Loucy (cell line): Measurements from ENCODE around the gene CHN2.

Experiments used
- H2AFZ ChIP-seq: fragments of 200-600 bp; sonication (generic); 2 replicates; pipeline ENCODE4 v1.6.0; 2016; ENCODE audit warnings: antibody characterized with exemption, mild to moderate bottlenecking, low read length, moderate library complexity
- H3F3A ChIP-seq: fragments of 200-600 bp; 2 replicates; pipeline ENCODE4 v1.6.0; 2016; ENCODE audit warnings: antibody characterized with exemption, low read depth, mild to moderate bottlenecking
- H3K27me3 ChIP-seq: fragments of 200-600 bp; sonication (generic); 2 replicates; pipeline ENCODE4 v1.6.1; 2014; ENCODE audit warnings: low read length, mild to moderate bottlenecking; ENCODE audit not compliant: insufficient read depth, poor library complexity, severe bottlenecking
- H3K36me3 ChIP-seq: fragments of 200-600 bp; sonication (generic); 2 replicates; pipeline ENCODE4 v1.6.1; 2016; ENCODE audit warnings: low read length; ENCODE audit not compliant: insufficient read depth
- H3K4me1 ChIP-seq: fragments of 200-600 bp; sonication (generic); 2 replicates; pipeline ENCODE4 v1.5.1; 2014; ENCODE audit warnings: low read length, mild to moderate bottlenecking; ENCODE audit not compliant: insufficient read depth, poor library complexity, severe bottlenecking
- H3K4me2 ChIP-seq: fragments of 200-600 bp; sonication (generic); 2 replicates; pipeline ENCODE4 v1.6.0; 2014; ENCODE audit warnings: antibody characterized with exemption, low read length, low read depth, mild to moderate bottlenecking; ENCODE audit not compliant: poor library complexity, severe bottlenecking
- H3K4me3 ChIP-seq: fragments of 200-600 bp; sonication (generic); 2 replicates; pipeline ENCODE4 v1.5.1; 2014; ENCODE audit warnings: low read length, mild to moderate bottlenecking, mixed read lengths; ENCODE audit not compliant: poor library complexity, severe bottlenecking
- H3K79me2 ChIP-seq: fragments of 200-600 bp; sonication (generic); 2 replicates; pipeline ENCODE4 v1.6.1; 2014; ENCODE audit warnings: low read length; ENCODE audit not compliant: insufficient read depth
- H3K9ac ChIP-seq: fragments of 200-600 bp; sonication (generic); 2 replicates; pipeline ENCODE4 v1.6.0; 2014; ENCODE audit warnings: mild to moderate bottlenecking, low read depth, low read length, moderate library complexity; ENCODE audit not compliant: poor library complexity, severe bottlenecking
- H3K9me2 ChIP-seq: fragments of 200-600 bp; sonication (generic); replicated peaks from 2 replicates; pipeline ENCODE4 v1.6.1; 2016; ENCODE audit warnings: low read depth, low read length, mixed read lengths
- H3K9me3 ChIP-seq: fragments of 200-600 bp; sonication (generic); 2 replicates; pipeline ENCODE4 v1.6.1; 2014; ENCODE audit warnings: mild to moderate bottlenecking, antibody characterized with exemption, low read length, low read depth; ENCODE audit not compliant: insufficient read depth
- H4K20me1 ChIP-seq: fragments of 200-600 bp; sonication (generic); 2 replicates; pipeline ENCODE4 v1.6.0; 2014; ENCODE audit warnings: antibody characterized with exemption, low read length, mild to moderate bottlenecking; ENCODE audit not compliant: insufficient read depth, poor library complexity, severe bottlenecking
- EZH2phosphoT487 ChIP-seq: fragments of 200-600 bp; IDR thresholded peaks from 2 replicates; pipeline ENCODE4 v1.6.1; 2018; ENCODE audit warnings: antibody characterized with exemption, mild to moderate bottlenecking, moderate library complexity, borderline replicate concordance
- TF ChIP-seq, protein P1 (sequence below): fragments of 200-600 bp; sonication (generic); conservative IDR thresholded peaks from 2 replicates; pipeline ENCODE4 v1.5.1; 2014; ENCODE audit warnings: mild to moderate bottlenecking, antibody characterized with exemption, low read length

CHN2 gene

DNA sequence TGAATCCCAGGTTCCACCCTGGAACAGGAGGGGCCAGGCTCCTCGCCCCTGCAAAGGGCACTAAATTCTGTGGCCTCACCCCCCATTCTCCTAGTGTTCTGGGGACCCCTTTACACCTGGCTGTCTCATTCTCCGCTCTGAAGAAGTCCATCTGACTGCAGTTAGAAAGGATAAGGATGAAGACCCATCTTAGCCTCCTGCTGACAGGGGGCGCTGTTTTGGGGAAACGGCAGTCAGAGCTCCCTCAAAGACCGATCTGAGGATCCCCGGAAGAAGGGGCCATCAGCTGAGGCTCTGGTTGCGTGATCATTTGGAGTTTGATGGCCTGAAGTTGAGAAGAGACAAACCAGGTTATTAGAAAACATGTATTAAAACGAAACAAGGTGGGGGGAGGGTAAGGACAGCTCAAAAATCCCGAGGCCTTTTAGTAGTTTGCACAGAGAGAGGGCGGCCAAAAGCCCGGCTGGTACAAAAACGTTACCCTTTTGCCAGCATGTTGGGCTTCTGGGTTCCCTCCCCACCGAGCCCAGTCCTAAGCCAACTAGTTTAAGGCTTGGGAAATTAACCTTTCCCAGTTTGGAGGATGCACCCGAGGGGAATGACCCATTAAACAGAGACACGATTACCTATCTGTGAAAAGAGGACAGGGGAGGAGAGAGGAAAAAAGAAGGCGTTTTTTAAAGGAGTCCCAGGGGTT, 102.8 kb downstream of the CHN2 start:
- H3K27me3 ChIP-seq, result no peaks in the 10 kb centered on the region
- no peaks in the 10 kb centered on the region for H3K79me2 ChIP-seq
- H3K9me3 ChIP-seq, result no peaks in the 10 kb centered on the region
- no peaks in the 10 kb centered on the region for H4K20me1 ChIP-seq
- no peaks in the 10 kb centered on the region for H3K9me2 ChIP-seq
- H3K4me1 ChIP-seq, result peaks cover 3% of the 10 kb centered on the region
- no peaks in the 10 kb centered on the region for H3F3A ChIP-seq
- H3K9ac ChIP-seq, result no peak overlapping the region
- H3K4me2 ChIP-seq, result no peak overlapping the region
- no peaks in the 10 kb centered on the region for H3K36me3 ChIP-seq
- H3K4me3 ChIP-seq, result no peak overlapping the region
- TF ChIP-seq, protein P1, sequence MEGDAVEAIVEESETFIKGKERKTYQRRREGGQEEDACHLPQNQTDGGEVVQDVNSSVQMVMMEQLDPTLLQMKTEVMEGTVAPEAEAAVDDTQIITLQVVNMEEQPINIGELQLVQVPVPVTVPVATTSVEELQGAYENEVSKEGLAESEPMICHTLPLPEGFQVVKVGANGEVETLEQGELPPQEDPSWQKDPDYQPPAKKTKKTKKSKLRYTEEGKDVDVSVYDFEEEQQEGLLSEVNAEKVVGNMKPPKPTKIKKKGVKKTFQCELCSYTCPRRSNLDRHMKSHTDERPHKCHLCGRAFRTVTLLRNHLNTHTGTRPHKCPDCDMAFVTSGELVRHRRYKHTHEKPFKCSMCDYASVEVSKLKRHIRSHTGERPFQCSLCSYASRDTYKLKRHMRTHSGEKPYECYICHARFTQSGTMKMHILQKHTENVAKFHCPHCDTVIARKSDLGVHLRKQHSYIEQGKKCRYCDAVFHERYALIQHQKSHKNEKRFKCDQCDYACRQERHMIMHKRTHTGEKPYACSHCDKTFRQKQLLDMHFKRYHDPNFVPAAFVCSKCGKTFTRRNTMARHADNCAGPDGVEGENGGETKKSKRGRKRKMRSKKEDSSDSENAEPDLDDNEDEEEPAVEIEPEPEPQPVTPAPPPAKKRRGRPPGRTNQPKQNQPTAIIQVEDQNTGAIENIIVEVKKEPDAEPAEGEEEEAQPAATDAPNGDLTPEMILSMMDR, result peak; percentile 60
- no peak for TF ChIP-seq EZH2phosphoT487
- H2AFZ ChIP-seq, result no peak overlapping the region

- peaks cover 3% of the 10 kb centered on the region for H3K4me1 ChIP-seq
- no peak overlapping the region for H2AFZ ChIP-seq
- no peaks in the 10 kb centered on the region for H3K9me2 ChIP-seq
- H3K9me3 ChIP-seq, result no peaks in the 10 kb centered on the region
- TF ChIP-seq, protein P1, result no peak
- H3K36me3 ChIP-seq, result no peaks in the 10 kb centered on the region
- H3K4me3 ChIP-seq, result no peak overlapping the region
- no peak overlapping the region for H3K9ac ChIP-seq
- H3K27me3 ChIP-seq, result no peaks in the 10 kb centered on the region
- H4K20me1 ChIP-seq, result no peaks in the 10 kb centered on the region
- no peaks in the 10 kb centered on the region for H3K79me2 ChIP-seq
- no peaks in the 10 kb centered on the region for H3F3A ChIP-seq
- H3K4me2 ChIP-seq, result no peak overlapping the region
Measured at GRCh38 chr7:29299086-29299485, 104.5 kb downstream of the CHN2 start.

DNA sequence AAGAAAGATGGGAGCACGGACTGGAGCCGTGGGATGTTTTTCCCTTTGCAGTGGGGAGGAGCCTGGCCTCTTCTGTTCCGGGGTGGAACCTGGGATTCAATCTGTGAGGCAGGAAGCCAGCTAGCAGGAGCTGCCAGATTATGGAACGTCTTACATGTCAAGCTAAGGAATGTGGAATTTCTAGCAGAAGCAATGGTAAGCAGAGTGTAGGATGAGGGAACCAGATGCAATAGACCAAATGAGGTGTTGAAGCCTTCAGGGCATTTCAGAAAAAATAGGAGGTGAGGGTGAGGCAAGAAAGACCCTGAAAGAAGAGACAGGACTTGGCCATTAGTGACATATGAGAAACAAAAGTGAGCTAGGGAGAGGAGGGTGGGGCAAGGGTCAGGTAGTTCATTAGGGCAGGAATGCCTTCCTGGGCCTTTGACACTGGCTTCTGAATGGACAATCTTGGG, 105.5 kb downstream of the CHN2 start:
- no peaks in the 10 kb centered on the region for H3K27me3 ChIP-seq
- no peak overlapping the region for H3K4me3 ChIP-seq
- H3K9me3 ChIP-seq, result no peaks in the 10 kb centered on the region
- H4K20me1 ChIP-seq, result no peaks in the 10 kb centered on the region
- H2AFZ ChIP-seq, result no peak overlapping the region
- peaks cover 3% of the 10 kb centered on the region for H3K4me1 ChIP-seq
- H3K9me2 ChIP-seq, result no peaks in the 10 kb centered on the region
- no peaks in the 10 kb centered on the region for H3F3A ChIP-seq
- TF ChIP-seq, protein P1, result no peak
- no peak for TF ChIP-seq EZH2phosphoT487
- no peaks in the 10 kb centered on the region for H3K79me2 ChIP-seq
- H3K9ac ChIP-seq, result no peak overlapping the region
- H3K36me3 ChIP-seq, result no peaks in the 10 kb centered on the region
- H3K4me2 ChIP-seq, result no peak overlapping the region
